Ascending aorta (tissue), 2 donors: ENCODE data around the gene KASH5. TPM values are rescaled to one million over a fixed set of nuclear protein-coding genes. Genes with fewer than 3 reads are reported as not detected.
A peak's percentile ranks its signal among the peaks of the same experiment; 100 is the strongest.
"Not testable (repeated sequence)": the region's sequence is repeated elsewhere in the genome, so short reads cannot be mapped to it uniquely, and the experiment has no call there.

Experiments used
- DNase-seq, 2 donors: peaks; one replicate each; pipeline ENCODE4 v3.0.0-alpha.2; 2019; ENCODE audit warnings: low spot score in 2 of 2
- H3K27ac ChIP-seq, 2 donors: fragments of 200-600 bp; sonication (generic); one replicate each; pipeline ENCODE4 v1.5.1; 2016 to 2017; ENCODE audit warnings: mild to moderate bottlenecking in 1 of 2
- H3K27me3 ChIP-seq: fragments of 200-600 bp; sonication (generic); one replicate; pipeline ENCODE4 v1.5.1; 2017
- H3K36me3 ChIP-seq, 2 donors: fragments of 200-600 bp; sonication (generic); one replicate each; pipeline ENCODE4 v1.5.1; 2016
- H3K4me1 ChIP-seq, 2 donors: fragments of 200-600 bp; sonication (generic); one replicate each; pipeline ENCODE4 v1.5.1; 2016 to 2017; ENCODE audit warnings: mild to moderate bottlenecking in 1 of 2
- H3K4me3 ChIP-seq, 2 donors: fragments of 200-600 bp; sonication (generic); one replicate each; pipeline ENCODE4 v1.5.1; 2016 to 2017; ENCODE audit warnings: mild to moderate bottlenecking in 1 of 2
- H3K9me3 ChIP-seq, 2 donors: fragments of 200-600 bp; sonication (generic); one replicate each; pipeline ENCODE4 v1.5.1; 2016
- CTCF ChIP-seq, 3 experiments: fragments of 200-600 bp in 2 of 3; fragments of 450-650 bp in 1 of 3; sonication (generic) in 2 of 3; IDR thresholded peaks; one replicate each; pipeline ENCODE4 v1.5.1; 2016 to 2019; ENCODE audit warnings: antibody characterized with exemption in 3 of 3, mild to moderate bottlenecking in 1 of 3, moderate library complexity in 1 of 3
- intact Hi-C: fragments of 100-400 bp; cut with DNase I; formaldehyde crosslinking; loops from one replicate; pipeline ENCODE4 v1.15.1; 2023
- total RNA-seq: library from RNA; depleted of rRNA; stranded (reverse); fragments of >200 nt; gene quantifications from one replicate; pipeline ENCODE4 v1.1.0, GENCODE V29; 2016

KASH5 gene
- total RNA-seq, 1 donor from 2014 or later, result not detected

GRCh38 chr19:49363268-49364082 is 24.6 kb upstream of the KASH5 start, which contains the start of gene DKKL1:
Gene DKKL1 (plus strand): TSS chr19:49363877. CDS start chr19:49363999, 122 bp downstream.
- Histone ChIP-seq H3K4me1 (peaks cover 0 to 7% of the 10 kb centered on the region in 2 donors), H3K9me3 (peaks cover 0 to 4% of the 10 kb centered on the region in 2 donors), H3K4me3 (peak within 1 kb of the TSS; percentile 45 to 76), H3K27me3 (no peaks in the 10 kb centered on the region), H3K36me3 (peaks cover 0 to 7% of the 10 kb centered on the region in 2 donors), H3K27ac (peak within 1 kb of the TSS; percentile 88 to 89)
- no peak for TF ChIP-seq CTCF (IDR thresholded peaks at IDR 0.05)
- intact Hi-C loops, result loop anchor here (1.0 to 5.0 kb wide), 5 partner anchors 24 to 726 kb away; partner anchors contain the start of genes DBP, PRMT1 and PRR12
- peak; percentile 98 to 99 for DNase-seq

GRCh38 chr19:49364083-49364737 is 23.8 kb upstream of the KASH5 start:
- intact Hi-C loops, result loop anchor here (5.0 kb wide), 3 partner anchors 228 to 727 kb away; partner anchors contain the start of genes DBP, PRMT1 and PRR12
- Histone ChIP-seq H3K4me1 (peaks cover 0 to 7% of the 10 kb centered on the region in 2 donors), H3K27me3 (no peaks in the 10 kb centered on the region), H3K9me3 (peaks cover 0 to 11% of the 10 kb centered on the region in 2 donors), H3K36me3 (peaks cover 0 to under 1% of the 10 kb centered on the region in 2 donors), H3K4me3 (peak overlapping the region; percentile 38 to 76), H3K27ac (peak overlapping the region; percentile 37 to 88)
- DNase-seq, result no peak
- TF ChIP-seq CTCF (IDR thresholded peaks at IDR 0.05), result no peak

DNA sequence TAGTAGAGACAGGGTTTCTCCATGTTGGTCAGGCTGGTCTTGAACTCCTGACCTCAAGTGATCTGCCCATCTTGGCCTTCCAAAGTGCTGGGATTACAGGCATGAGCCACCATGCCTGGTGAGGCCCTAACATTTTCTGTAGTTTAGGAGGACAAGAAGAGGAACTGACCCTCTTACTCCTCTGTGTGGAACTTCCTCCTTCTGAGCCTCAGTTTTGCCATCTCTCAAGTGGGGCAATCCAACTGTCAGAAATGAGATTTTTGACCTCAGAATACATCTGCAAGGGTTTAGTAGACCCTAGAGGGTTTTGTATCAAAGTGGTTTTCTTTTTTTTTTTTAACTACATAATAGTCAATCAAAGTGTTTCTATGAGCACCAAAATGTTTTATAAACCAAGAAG is 21.9 kb upstream of the KASH5 start:
- no peak for TF ChIP-seq CTCF (IDR thresholded peaks at IDR 0.05)
- no peak for DNase-seq
- H3K36me3 ChIP-seq, result no peaks in the 10 kb centered on the region
- H3K9me3 ChIP-seq, result peaks cover 6 to 22% of the 10 kb centered on the region in 2 donors
- intact Hi-C loops, result no loop called here
- no peak overlapping the region for H3K27ac ChIP-seq
- no peak overlapping the region for H3K4me3 ChIP-seq
- no peaks in the 10 kb centered on the region for H3K27me3 ChIP-seq
- peaks cover 0 to 7% of the 10 kb centered on the region in 2 donors for H3K4me1 ChIP-seq

DNA sequence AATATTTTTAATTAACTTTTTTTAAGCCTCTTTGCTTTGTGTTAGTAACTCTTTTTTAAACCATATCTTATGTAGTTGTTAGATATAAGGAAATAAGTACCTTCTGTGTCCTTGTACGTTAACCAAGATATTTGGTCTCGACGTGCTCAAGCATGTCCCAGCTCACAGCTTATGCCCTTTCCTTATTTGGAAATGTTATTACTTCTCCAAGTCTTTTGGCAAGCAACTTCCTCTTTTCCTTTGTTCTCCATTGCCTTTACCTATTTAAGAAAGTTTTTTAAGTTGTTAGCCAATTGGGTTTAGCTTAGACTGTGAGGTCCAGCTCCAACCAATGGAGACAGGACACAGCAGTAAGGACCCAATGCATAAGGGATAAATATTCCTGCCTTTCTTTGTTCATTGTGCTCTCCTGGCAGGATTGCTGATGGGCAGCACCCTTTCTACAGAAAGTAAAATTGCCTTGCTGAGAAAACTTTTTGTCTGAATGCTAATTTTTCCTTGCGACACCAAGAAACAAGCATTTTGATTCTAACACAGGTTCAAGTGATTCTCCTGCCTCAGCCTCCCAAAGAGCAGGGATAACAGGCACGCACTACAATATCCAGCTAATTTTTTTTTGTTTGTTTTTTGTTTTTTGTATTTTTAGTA is 19.2 kb upstream of the KASH5 start:
- Histone ChIP-seq H3K4me3 (no peak overlapping the region), H3K36me3 (no peaks in the 10 kb centered on the region), H3K4me1 (peaks cover 0 to under 1% of the 10 kb centered on the region in 2 donors), H3K27ac (no peak overlapping the region), H3K27me3 (no peaks in the 10 kb centered on the region), H3K9me3 (peaks cover 6 to 22% of the 10 kb centered on the region in 2 donors)
- DNase-seq, result no peak
- intact Hi-C loops, result no loop called here
- no peak for TF ChIP-seq CTCF (IDR thresholded peaks at IDR 0.05)

- TF ChIP-seq CTCF (IDR thresholded peaks at IDR 0.05), result no peak
- Histone ChIP-seq H3K9me3 (peaks cover 6 to 22% of the 10 kb centered on the region in 2 donors), H3K4me1 (no peaks in the 10 kb centered on the region), H3K36me3 (no peaks in the 10 kb centered on the region), H3K27me3 (no peaks in the 10 kb centered on the region), H3K4me3 (no peak overlapping the region), H3K27ac (no peak overlapping the region)
- no peak for DNase-seq
- intact Hi-C loops, result no loop called here
These were observed 16.9 kb upstream of the KASH5 start for GRCh38 chr19:49371184-49371583.

DNA sequence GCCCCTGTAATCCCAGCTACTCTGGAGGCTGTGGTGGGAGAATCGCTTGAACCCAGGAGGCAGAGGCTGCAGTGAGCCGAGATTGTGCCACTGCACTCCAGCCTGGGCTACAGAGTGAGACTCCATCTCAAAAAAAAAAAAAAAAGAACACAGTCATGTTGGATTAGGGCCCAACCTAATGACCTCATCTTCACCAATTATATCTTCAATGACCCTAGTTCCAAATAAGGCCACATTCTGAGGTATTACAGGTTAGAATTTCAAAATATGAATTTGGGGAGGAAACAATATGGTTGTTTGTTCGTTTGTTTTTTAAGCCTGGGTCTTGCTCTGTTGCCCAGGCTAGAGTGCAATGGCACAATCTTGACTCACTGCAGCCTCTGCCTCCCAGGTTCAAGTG is 14.9 kb upstream of the KASH5 start:
- peaks cover 6 to 21% of the 10 kb centered on the region in 2 donors for H3K9me3 ChIP-seq
- intact Hi-C loops, result not testable (repeated sequence)

More for the DNA sequence above, 14.9 kb upstream of the KASH5 start:
- not testable (repeated sequence) for H3K27me3 ChIP-seq, H3K36me3 ChIP-seq, H3K27ac ChIP-seq, H3K4me3 ChIP-seq, DNase-seq, H3K4me1 ChIP-seq
